Natural killer cell treated with Interleukin-12 subunit alpha and Interleukin-12 subunit beta and Interleukin-15 and Interleukin-18, amount 100 ng/mL, for 72 hours (primary cell): ENCODE results near the gene SORBS2. TPM values are rescaled to one million over a fixed set of nuclear protein-coding genes. Genes with fewer than 3 reads are reported as not detected.

Experiments used
- ATAC-seq, 2 donors: fragments of 150-1000 bp; cut with Tn5 transposase in 1 of 2; sonication (Bioruptor Pico), chemical (Tn5 transposase) in 1 of 2; 2 replicates each; pipeline ENCODE4 v1.10.0; 2021
- DNase-seq: peaks from one replicate; pipeline ENCODE4 v3.0.0; 2022; ENCODE audit warnings: low spot score
- H3K27ac Mint-ChIP-seq, 2 donors: 1 replicate in 1 of 2; 2 replicates in 1 of 2; pipeline ENCODE4 v1.8.0; 2022; ENCODE audit warnings: mixed read lengths in 2 of 2, mild to moderate bottlenecking in 1 of 2, moderate library complexity in 1 of 2
- H3K27me3 Mint-ChIP-seq, 2 donors: 1 replicate in 1 of 2; 2 replicates in 1 of 2; pipeline ENCODE4 v1.8.0; 2022; ENCODE audit warnings: mixed read lengths in 2 of 2
- H3K36me3 Mint-ChIP-seq: one replicate; pipeline ENCODE4 v1.8.0; 2022; ENCODE audit warnings: mixed read lengths
- H3K4me1 Mint-ChIP-seq, 2 donors: 1 replicate in 1 of 2; 2 replicates in 1 of 2; pipeline ENCODE4 v1.8.0; 2022; ENCODE audit warnings: low read depth in 2 of 2, mixed read lengths in 2 of 2, mild to moderate bottlenecking in 1 of 2
- H3K4me3 Mint-ChIP-seq: one replicate; pipeline ENCODE4 v1.8.0; 2022; ENCODE audit warnings: mixed read lengths
- H3K9me3 Mint-ChIP-seq: 2 replicates; pipeline ENCODE4 v1.8.0; 2022; ENCODE audit warnings: mixed read lengths
- total RNA-seq, 2 donors: library from RNA; stranded (reverse); gene quantifications; one replicate each; pipeline ENCODE4 v1.2.3, GENCODE V29; 2022

The SORBS2 gene
- total RNA-seq, 2 donors from 2014 or later: not detected

DNA sequence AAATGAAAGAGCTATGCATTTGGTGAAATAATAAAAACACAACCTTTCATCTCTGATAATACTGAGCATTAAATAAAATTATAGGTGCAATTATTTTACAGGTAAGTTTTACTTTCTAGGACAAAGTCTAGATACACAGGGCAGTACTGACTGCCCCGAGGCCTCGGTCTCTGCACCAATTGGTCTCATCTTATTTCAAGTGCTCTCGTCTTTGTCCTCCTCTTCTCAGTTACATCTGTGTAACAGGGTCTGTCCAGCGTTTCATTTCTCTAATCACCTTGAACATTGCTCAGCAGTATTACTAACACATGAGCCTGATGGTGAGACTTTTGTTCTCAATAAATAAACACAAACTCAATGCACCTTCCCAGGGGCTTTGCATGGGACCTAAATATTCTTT, 44.5 kb downstream of the SORBS2 start:
- DNase-seq (no peak), ATAC-seq (no peak)
- no peak overlapping the region for H3K4me3 Mint-ChIP-seq
- peaks cover 3% of the 10 kb centered on the region for H3K9me3 Mint-ChIP-seq
- H3K27ac Mint-ChIP-seq: no peak overlapping the region
- H3K4me1 Mint-ChIP-seq: no peaks in the 10 kb centered on the region
- peaks cover 0 to 3% of the 10 kb centered on the region in 2 donors for H3K27me3 Mint-ChIP-seq
- no peaks in the 10 kb centered on the region for H3K36me3 Mint-ChIP-seq

GRCh38 chr4:185764876-185765275, 47.1 kb downstream of the SORBS2 start:
- H3K27me3 Mint-ChIP-seq: peaks cover 0 to 15% of the 10 kb centered on the region in 2 donors
- H3K4me3 Mint-ChIP-seq: no peak overlapping the region
- H3K9me3 Mint-ChIP-seq: no peaks in the 10 kb centered on the region
- DNase-seq (no peak), ATAC-seq (no peak)
- H3K27ac Mint-ChIP-seq: no peak overlapping the region
- peaks cover 6% of the 10 kb centered on the region for H3K36me3 Mint-ChIP-seq
- H3K4me1 Mint-ChIP-seq: no peaks in the 10 kb centered on the region

- no peaks in the 10 kb centered on the region for H3K9me3 Mint-ChIP-seq
- ATAC-seq (no peak), DNase-seq (no peak)
- peaks cover 6% of the 10 kb centered on the region for H3K36me3 Mint-ChIP-seq
- peaks cover 10 to 23% of the 10 kb centered on the region in 2 donors for H3K27me3 Mint-ChIP-seq
- no peaks in the 10 kb centered on the region for H3K4me1 Mint-ChIP-seq
- H3K4me3 Mint-ChIP-seq: no peak overlapping the region
- no peak overlapping the region for H3K27ac Mint-ChIP-seq
Observed at GRCh38 chr4:185761352-185762235, 50.4 kb downstream of the SORBS2 start.

GRCh38 chr4:185758807-185759206, 53.2 kb downstream of the SORBS2 start:
- Mint-ChIP-seq H3K36me3 (peaks cover 6% of the 10 kb centered on the region), H3K9me3 (no peaks in the 10 kb centered on the region), H3K4me1 (no peaks in the 10 kb centered on the region), H3K27me3 (peaks cover 10 to 38% of the 10 kb centered on the region in 2 donors), H3K4me3 (no peak overlapping the region), H3K27ac (no peak overlapping the region)
- no peak for DNase-seq
- ATAC-seq: no peak

DNA sequence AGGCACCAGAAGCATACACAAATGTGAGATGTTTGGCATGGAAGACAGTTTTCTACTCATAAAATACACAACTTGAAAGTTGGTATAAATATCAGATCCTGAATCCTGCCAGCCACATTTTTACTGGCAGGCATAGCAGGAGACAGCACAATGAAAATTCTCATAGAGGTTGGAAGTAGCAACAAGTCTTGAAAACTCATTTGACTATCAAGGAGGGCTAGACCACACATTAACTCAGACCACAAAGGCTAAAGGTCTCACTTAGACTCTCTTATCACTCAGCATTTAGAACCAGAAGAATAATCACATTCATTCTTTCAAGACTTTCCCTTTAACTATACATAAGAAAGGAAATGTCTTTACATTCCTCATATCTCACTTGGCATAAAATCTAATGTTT, 56.5 kb downstream of the SORBS2 start:
- H3K27ac Mint-ChIP-seq: no peak overlapping the region
- H3K4me1 Mint-ChIP-seq: no peaks in the 10 kb centered on the region
- H3K4me3 Mint-ChIP-seq: no peak overlapping the region
- no peaks in the 10 kb centered on the region for H3K36me3 Mint-ChIP-seq
- ATAC-seq (no peak), DNase-seq (no peak)
- peaks cover 15 to 33% of the 10 kb centered on the region in 2 donors for H3K27me3 Mint-ChIP-seq
- no peaks in the 10 kb centered on the region for H3K9me3 Mint-ChIP-seq

GRCh38 chr4:185754961-185755360, 57.0 kb downstream of the SORBS2 start:
- no peak for ATAC-seq
- H3K4me1 Mint-ChIP-seq: no peaks in the 10 kb centered on the region
- no peak overlapping the region for H3K27ac Mint-ChIP-seq

DNA sequence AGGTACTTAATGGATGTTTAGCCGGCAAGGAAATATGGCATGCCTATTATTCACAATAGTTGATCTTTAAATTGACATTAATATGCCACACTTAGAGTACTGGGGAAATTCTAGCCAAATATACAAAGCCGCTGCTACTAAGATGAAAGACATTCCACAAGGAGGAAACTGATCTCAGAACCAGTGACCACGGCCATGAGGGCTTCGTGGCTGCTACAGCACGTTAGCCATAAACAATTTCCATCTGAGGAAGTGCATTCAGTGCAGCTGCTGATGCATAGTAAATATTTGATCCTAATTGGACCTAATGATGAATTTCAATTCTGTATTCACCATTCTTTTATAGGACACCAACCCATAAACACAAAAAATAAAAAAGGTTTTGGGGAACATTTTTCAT, 59.1 kb downstream of the SORBS2 start:
- ATAC-seq (no peak), DNase-seq (no peak)
- Mint-ChIP-seq H3K4me1 (no peaks in the 10 kb centered on the region), H3K27ac (no peak overlapping the region), H3K36me3 (no peaks in the 10 kb centered on the region), H3K9me3 (no peaks in the 10 kb centered on the region), H3K4me3 (no peak overlapping the region), H3K27me3 (peaks cover 11 to 25% of the 10 kb centered on the region in 2 donors)

More at GRCh38 chr4:185754961-185755360, 57.0 kb downstream of the SORBS2 start:
- Mint-ChIP-seq H3K4me3 (no peak overlapping the region), H3K9me3 (no peaks in the 10 kb centered on the region), H3K36me3 (no peaks in the 10 kb centered on the region), H3K27me3 (peaks cover 15 to 33% of the 10 kb centered on the region in 2 donors)
- no peak for DNase-seq

DNA sequence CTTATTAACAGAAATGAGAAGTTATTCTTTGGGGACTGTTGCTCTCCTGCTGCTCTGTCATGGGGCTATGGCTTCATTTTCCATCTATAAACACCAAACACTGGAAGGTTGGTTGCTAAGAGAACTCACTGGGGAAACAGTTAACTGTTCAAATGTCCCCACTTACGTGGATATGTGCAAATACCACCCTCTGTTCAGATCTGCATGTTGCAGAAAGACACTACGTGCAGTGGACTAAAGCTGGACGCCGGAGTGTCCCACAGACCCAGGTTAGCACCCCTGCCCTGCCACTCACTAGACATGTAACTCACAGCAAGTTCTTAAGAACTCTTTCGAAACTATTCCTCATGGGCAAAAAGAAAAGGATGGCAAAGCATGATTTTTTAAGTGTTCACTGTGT, 62.1 kb downstream of the SORBS2 start:
- H3K27me3 Mint-ChIP-seq: peaks cover 8 to 14% of the 10 kb centered on the region in 2 donors
- no peaks in the 10 kb centered on the region for H3K36me3 Mint-ChIP-seq
- H3K4me3 Mint-ChIP-seq: no peak overlapping the region
- peaks cover 0 to 2% of the 10 kb centered on the region in 2 donors for H3K4me1 Mint-ChIP-seq
- no peak for DNase-seq
- no peak overlapping the region for H3K27ac Mint-ChIP-seq
- no peaks in the 10 kb centered on the region for H3K9me3 Mint-ChIP-seq
- no peak for ATAC-seq

GRCh38 chr4:185748901-185749390, 63.0 kb downstream of the SORBS2 start:
- peaks cover 10 to 17% of the 10 kb centered on the region in 2 donors for H3K27me3 Mint-ChIP-seq
- no peak overlapping the region for H3K4me3 Mint-ChIP-seq
- ATAC-seq (no peak), DNase-seq (no peak)
- peaks cover 0 to 2% of the 10 kb centered on the region in 2 donors for H3K4me1 Mint-ChIP-seq
- H3K27ac Mint-ChIP-seq: no peak overlapping the region
- no peaks in the 10 kb centered on the region for H3K9me3 Mint-ChIP-seq
- H3K36me3 Mint-ChIP-seq: no peaks in the 10 kb centered on the region

- Mint-ChIP-seq H3K36me3 (no peaks in the 10 kb centered on the region), H3K4me1 (peaks cover 0 to 2% of the 10 kb centered on the region in 2 donors), H3K9me3 (no peaks in the 10 kb centered on the region), H3K27ac (no peak overlapping the region), H3K4me3 (no peak overlapping the region), H3K27me3 (peaks cover 5 to 11% of the 10 kb centered on the region in 2 donors)
- no peak for ATAC-seq
- no peak for DNase-seq
Observed at GRCh38 chr4:185745891-185746290, 66.1 kb downstream of the SORBS2 start.

DNA sequence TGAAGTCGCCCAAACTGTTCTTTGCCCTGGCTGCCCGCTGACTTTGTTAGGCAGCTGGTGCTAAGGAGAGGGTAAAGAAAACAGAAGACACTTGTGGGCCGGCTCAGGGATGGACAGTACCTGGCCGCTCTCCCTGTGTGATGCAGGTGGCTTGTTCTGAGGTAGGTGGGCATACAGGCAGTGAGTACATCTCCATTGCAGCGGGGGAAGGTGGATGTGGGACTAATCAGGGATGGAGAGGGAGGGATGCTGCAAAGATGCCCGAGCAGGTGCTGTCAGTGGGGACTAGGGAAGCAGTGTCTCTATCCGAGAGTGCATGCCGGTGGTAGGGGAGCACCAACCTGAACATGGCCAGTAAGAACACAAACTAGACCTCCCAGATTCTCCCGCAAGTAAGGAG, 67.0 kb downstream of the SORBS2 start:
- Mint-ChIP-seq H3K36me3 (no peaks in the 10 kb centered on the region), H3K9me3 (no peaks in the 10 kb centered on the region)
- ATAC-seq: no peak

DNA sequence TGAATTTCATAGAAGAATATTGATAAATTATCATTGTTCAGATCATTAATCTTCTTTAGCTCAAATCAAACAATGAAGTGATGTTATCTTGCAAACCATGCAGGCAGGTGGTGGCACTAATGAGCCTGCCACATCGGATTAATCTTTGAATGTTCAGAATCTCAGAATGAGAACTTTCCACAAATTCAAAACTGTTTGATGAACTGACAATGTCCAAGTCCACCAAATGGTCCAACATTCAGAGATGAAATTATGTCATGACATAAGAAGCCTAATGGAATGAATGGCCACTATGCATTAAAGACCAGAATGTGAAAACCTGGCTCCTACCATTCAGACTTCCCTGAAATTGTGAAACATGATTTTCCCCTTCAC, 67.5 kb downstream of the SORBS2 start:
- Mint-ChIP-seq H3K36me3 (no peaks in the 10 kb centered on the region), H3K27me3 (peaks cover 5 to 10% of the 10 kb centered on the region in 2 donors), H3K4me1 (peaks cover 0 to 2% of the 10 kb centered on the region in 2 donors), H3K27ac (no peak overlapping the region), H3K4me3 (no peak overlapping the region), H3K9me3 (no peaks in the 10 kb centered on the region)
- DNase-seq (no peak), ATAC-seq (no peak)

More for the DNA sequence above, 67.0 kb downstream of the SORBS2 start:
- no peak overlapping the region for H3K4me3 Mint-ChIP-seq
- H3K27me3 Mint-ChIP-seq: peaks cover 5 to 10% of the 10 kb centered on the region in 2 donors
- no peak for DNase-seq
- no peak overlapping the region for H3K27ac Mint-ChIP-seq
- peaks cover 0 to 2% of the 10 kb centered on the region in 2 donors for H3K4me1 Mint-ChIP-seq

DNA sequence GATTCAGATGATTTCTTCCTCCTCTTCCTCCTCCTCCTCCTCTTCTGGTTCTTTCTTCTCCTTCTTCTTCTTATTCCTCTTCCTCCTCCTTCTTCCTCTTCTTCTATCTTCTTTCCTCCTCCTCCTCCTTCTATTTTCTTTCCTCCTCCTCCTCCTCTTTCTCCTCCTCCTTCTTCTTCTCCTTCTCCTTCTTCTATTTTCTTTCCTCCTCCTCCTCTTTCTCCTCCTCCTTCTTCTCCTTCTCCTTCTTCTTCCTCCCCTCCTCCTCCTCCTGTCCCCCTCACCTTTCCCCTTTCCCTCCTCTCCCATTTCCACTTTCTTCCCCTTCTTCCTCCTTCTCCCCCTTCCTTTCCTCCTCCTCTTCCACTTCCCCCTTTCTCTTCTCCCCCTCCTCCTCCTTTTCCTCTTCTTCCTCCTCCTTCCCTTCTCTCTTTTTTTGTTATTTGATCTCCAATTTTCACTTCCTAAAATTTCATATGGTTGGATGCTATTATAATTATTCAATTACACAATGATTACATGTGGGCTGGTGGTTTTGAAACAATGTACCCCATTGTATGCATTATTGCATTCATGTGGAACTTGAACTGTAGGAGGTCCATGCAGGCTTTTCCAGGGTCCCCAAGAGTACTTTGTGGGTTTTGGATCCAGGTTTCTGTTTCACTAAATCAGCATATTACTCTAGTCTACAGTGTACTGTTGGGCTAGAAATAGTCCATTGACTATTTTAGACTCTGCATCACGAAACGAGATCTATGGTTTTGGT, 68.1 kb downstream of the SORBS2 start:
- Mint-ChIP-seq H3K36me3 (no peaks in the 10 kb centered on the region), H3K27me3 (peaks cover 5 to 10% of the 10 kb centered on the region in 2 donors), H3K4me3 (no peak overlapping the region), H3K4me1 (peaks cover 0 to 2% of the 10 kb centered on the region in 2 donors), H3K9me3 (no peaks in the 10 kb centered on the region), H3K27ac (no peak overlapping the region)
- ATAC-seq: no peak
- DNase-seq: no peak

- Mint-ChIP-seq H3K27ac (no peak overlapping the region), H3K4me1 (peaks cover 0 to 2% of the 10 kb centered on the region in 2 donors), H3K36me3 (no peaks in the 10 kb centered on the region), H3K27me3 (peaks cover 2 to 10% of the 10 kb centered on the region in 2 donors), H3K4me3 (no peak overlapping the region), H3K9me3 (no peaks in the 10 kb centered on the region)
- ATAC-seq (peak in 1 of 2 donors; percentile 54), DNase-seq (no peak)
Observed at GRCh38 chr4:185742766-185743165, 69.2 kb downstream of the SORBS2 start.
